HuH-7 (cell line): ENCODE results near the gene NDFIP1.

Source experiments
- DNase-seq: peaks from one replicate; pipeline ENCODE4 v3.0.0; 2011; ENCODE audit warnings: low spot score

Gene NDFIP1

GRCh38 chr5:142189813-142190212 is 81.2 kb downstream of the NDFIP1 start:
- no peak for DNase-seq

- no peak for DNase-seq
Observed at GRCh38 chr5:142191776-142192175, 83.2 kb downstream of the NDFIP1 start.

DNA sequence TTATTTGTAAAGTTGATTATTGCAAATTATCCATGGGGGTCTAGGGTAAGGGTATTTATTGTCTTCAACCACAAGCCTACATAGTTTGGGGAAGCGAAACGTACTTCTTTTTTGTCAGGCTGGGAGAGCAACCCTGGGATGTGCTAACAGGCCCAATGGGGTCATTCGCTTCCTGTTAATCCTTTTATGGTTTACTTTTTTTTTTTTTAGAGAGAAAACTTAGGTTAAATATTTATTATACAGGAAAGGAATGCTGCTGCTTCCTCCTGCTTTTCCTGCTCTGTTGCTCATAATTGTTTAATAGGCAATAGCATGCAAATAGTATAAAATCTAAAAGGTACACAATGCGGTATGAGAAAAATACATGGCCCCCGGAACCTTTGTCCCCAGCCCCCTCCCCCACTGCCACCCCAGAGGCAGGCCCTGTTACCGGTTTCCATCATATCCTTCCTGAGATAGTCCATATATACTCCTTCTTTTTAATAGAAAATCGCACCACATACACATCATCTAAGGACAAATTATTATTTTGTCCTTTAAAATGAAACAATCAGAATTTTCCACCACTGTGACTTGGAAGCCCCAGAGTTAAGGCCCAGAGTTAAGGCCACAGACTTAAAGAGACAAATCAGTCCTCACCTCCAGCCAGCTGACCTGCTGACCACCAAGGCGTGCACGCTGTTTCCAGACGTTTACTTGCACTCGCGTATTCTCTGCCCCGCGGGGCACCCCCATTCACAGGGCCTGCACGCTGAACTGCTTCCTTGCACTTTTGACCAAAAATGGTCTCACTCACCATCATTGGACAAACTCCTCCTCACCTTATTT is 83.9 kb downstream of the NDFIP1 start:
- no peak for DNase-seq

DNA sequence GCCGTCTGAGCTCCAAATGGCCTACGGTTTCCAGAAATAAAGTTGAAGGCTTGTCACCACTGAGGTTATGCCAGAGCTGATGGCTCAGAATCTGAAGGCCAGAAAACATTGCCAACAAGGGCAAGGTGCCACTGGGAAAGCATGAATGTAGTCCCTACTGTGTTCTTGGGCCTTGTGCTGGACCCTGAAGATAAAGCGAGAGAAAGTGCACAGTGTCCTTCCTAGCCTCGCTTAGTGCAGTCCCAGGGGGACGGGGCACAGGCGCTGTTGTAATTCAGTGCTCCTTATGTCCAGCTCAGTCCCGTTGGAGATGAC is 84.5 kb downstream of the NDFIP1 start:
- DNase-seq = no peak

DNA sequence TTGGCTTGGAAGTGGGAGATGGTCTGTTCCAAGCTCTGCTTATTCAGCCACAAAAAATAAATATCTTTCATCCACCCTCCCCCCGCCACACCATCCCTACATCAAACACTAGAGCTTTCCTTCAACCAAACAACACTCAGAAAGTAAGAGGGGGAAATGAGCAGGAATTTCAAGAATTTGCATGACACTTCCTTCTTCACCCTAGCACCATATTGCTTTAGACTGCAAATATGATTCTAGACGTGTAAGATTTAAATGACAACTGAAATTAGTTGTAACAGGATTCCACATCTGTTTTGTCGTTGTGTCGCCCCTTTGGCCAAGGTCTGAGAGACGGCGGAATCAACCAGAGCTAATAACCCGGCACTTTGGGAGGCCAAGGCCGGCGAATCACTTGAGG is 88.5 kb downstream of the NDFIP1 start:
- DNase-seq = no peak

- DNase-seq = no peak
Observed at GRCh38 chr5:142197781-142198180, 89.2 kb downstream of the NDFIP1 start.

DNA sequence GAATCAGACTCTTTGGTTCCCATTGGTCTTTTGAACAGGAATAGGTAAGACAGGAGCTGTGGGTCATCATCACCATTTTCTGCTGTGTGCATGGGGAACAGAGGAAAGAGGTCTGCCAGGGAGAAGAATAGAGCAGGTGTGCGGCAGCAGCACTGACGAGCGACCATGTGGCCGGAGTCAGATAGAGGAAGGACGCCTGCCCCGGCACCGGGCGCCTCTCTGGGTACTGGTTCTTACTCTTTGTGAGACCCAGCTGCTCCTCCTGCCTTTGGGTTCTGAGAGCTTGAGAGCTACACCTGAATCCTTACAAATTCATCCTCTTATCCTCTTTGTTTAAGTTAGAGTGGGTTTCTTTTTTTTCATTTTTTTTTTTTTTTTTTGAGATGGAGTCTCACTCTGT is 90.8 kb downstream of the NDFIP1 start:
- no peak for DNase-seq

DNA sequence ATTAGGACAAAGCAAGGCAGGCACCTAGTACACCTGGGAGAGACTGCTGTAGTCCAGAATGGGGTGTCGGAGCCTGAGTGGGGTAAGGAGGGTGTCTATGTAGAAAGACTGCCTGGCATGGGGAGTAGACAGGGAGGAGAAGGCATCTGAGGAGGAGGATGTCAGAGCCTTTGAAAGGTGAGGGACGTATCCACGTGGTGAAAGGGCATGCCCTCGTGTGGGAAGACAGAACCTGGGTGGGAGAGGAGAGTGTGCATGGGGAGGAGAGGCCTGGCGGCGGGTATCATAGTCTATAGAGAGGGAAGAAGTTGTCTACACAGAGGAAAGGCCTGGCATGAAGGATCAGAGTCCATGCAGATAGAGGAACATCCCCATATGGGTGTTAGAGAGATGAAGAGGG is 91.8 kb downstream of the NDFIP1 start:
- no peak for DNase-seq

DNA sequence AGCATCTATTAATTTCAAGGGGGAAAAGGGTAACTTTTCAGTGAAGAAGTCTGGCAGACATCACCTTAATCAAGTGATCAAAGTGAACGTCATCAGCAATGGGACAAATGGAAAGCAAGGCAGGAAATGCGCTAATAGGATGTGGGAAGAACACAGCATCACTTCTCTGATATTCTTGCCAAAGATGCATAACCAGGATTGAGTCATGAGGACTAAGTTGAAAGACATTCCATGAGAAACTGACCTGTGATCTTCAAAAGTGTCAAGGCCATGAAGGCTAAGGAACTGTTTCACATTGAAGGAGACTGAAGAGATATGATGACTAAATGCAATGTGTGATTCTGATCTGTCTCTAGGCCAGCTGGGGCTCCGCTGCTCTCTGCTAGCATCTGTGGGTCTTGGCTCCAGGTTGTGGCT is 92.9 kb downstream of the NDFIP1 start:
- no peak for DNase-seq

GRCh38 chr5:142202282-142202681 is 93.7 kb downstream of the NDFIP1 start:
- DNase-seq = no peak
